Osteoblast (primary cell): ENCODE measurements around the gene IL36B. TPM values are rescaled to one million over a fixed set of nuclear protein-coding genes. Genes with fewer than 3 reads are reported as not detected.

Experiments used
- DNase-seq: peaks from one replicate; pipeline ENCODE4 v3.0.0; 2011; ENCODE audit warnings: low spot score, mixed read lengths; ENCODE audit not compliant: insufficient read length; ENCODE audit errors: missing footprints
- H2AFZ ChIP-seq: 2 replicates; pipeline ENCODE4 v1.6.0; 2011; ENCODE audit warnings: mild to moderate bottlenecking, low read length
- H3K27ac ChIP-seq: 2 replicates; pipeline ENCODE4 v1.5.1; 2011; ENCODE audit warnings: mild to moderate bottlenecking, low read depth, low read length, moderate library complexity
- H3K27me3 ChIP-seq: 2 replicates; pipeline ENCODE4 v1.6.0; 2012; ENCODE audit warnings: mild to moderate bottlenecking, control low read depth, inconsistent platforms, low read length, moderate library complexity; ENCODE audit not compliant: insufficient read depth
- H3K36me3 ChIP-seq: 2 replicates; pipeline ENCODE4 v1.5.1; 2011; ENCODE audit warnings: mild to moderate bottlenecking, low read length, control low read depth, moderate library complexity; ENCODE audit not compliant: insufficient read depth
- H3K4me1 ChIP-seq: 2 replicates; pipeline ENCODE4 v1.5.1; 2011; ENCODE audit warnings: mild to moderate bottlenecking, low read length, control low read depth, moderate library complexity; ENCODE audit not compliant: insufficient read depth
- H3K4me2 ChIP-seq: 2 replicates; pipeline ENCODE4 v1.6.0; 2011; ENCODE audit warnings: mild to moderate bottlenecking, low read length; ENCODE audit not compliant: insufficient read depth
- H3K4me3 ChIP-seq: fragments of 200-600 bp; sonication (generic); 3 replicates; pipeline ENCODE4 v1.5.1; 2012; ENCODE audit warnings: mild to moderate bottlenecking, low read length, inconsistent platforms; ENCODE audit not compliant: insufficient read depth
- H3K79me2 ChIP-seq: 2 replicates; pipeline ENCODE4 v1.6.0; 2012; ENCODE audit warnings: mild to moderate bottlenecking, low read length, control low read depth, inconsistent platforms; ENCODE audit not compliant: insufficient read depth
- H3K9me3 ChIP-seq: 2 replicates; pipeline ENCODE4 v1.5.1; 2011; ENCODE audit warnings: low read depth, low read length, control low read depth
- H4K20me1 ChIP-seq: 2 replicates; pipeline ENCODE4 v1.6.0; 2012; ENCODE audit warnings: mild to moderate bottlenecking, low read length, control low read depth; ENCODE audit not compliant: insufficient read depth
- total RNA-seq: library from RNA; depleted of rRNA; stranded (reverse); fragments of >200 nt; gene quantifications from 2 replicates; pipeline ENCODE4 v1.2.3, GENCODE V29; 2012
- TF ChIP-seq, protein P1 (sequence below): IDR thresholded peaks from 2 replicates; pipeline ENCODE4 v1.5.1; 2011; ENCODE audit warnings: mild to moderate bottlenecking, low read depth, low read length, moderate library complexity; ENCODE audit errors: extremely low read depth

IL36B gene
- total RNA-seq, 1 donor, result not detected

DNA sequence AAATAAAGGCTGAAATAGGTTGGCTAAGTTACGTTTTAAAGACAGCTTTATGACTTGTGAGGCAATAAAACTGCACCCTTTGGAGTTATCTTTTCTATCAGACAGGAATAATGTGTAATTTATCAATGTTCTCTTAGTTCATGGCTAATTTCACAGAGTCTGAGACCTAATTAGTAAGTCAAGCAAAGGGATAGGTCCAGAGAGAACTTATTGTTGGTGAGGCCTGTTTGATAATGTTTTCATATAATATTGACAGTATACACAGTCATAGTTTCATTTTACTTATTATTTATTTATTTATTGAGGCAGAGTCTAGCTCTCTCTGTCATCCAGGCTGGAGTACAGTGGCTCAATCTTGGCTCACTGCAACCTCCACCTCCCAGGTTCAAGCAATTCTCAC, 4.5 kb upstream of the IL36B start:
- Histone ChIP-seq H3K36me3 (no peaks in the 10 kb centered on the region), H3K4me1 (no peaks in the 10 kb centered on the region), H4K20me1 (no peaks in the 10 kb centered on the region), H3K79me2 (no peaks in the 10 kb centered on the region), H3K4me2 (no peak overlapping the region), H3K4me3 (no peak overlapping the region), H3K27ac (no peak overlapping the region), H3K27me3 (peaks cover 10% of the 10 kb centered on the region), H2AFZ (no peak overlapping the region), H3K9me3 (peaks cover 2% of the 10 kb centered on the region)
- peak; percentile 67 for DNase-seq
- TF ChIP-seq, protein P1, sequence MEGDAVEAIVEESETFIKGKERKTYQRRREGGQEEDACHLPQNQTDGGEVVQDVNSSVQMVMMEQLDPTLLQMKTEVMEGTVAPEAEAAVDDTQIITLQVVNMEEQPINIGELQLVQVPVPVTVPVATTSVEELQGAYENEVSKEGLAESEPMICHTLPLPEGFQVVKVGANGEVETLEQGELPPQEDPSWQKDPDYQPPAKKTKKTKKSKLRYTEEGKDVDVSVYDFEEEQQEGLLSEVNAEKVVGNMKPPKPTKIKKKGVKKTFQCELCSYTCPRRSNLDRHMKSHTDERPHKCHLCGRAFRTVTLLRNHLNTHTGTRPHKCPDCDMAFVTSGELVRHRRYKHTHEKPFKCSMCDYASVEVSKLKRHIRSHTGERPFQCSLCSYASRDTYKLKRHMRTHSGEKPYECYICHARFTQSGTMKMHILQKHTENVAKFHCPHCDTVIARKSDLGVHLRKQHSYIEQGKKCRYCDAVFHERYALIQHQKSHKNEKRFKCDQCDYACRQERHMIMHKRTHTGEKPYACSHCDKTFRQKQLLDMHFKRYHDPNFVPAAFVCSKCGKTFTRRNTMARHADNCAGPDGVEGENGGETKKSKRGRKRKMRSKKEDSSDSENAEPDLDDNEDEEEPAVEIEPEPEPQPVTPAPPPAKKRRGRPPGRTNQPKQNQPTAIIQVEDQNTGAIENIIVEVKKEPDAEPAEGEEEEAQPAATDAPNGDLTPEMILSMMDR, result no peak

DNA sequence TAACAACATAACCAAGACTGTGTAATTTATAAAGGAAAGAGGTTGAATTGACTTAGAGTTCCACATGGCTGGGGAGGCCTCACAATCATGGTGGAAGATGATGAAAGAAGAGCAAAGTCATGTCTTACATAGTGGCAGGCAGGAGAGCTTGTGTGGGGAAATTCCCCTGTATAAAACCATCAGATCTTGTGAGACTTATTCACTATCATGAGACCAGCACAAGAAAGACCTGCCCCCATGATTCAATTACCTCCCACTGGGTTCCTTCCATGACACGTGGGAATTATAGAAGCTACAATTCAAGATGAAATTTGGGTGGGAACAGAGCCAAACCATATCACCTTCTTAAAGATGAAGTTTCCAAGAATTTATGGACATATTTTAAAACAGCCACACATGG, 3.9 kb upstream of the IL36B start:
- Histone ChIP-seq H4K20me1 (no peaks in the 10 kb centered on the region), H3K79me2 (no peaks in the 10 kb centered on the region), H3K4me1 (no peaks in the 10 kb centered on the region), H3K4me3 (no peak overlapping the region), H3K36me3 (no peaks in the 10 kb centered on the region), H2AFZ (no peak overlapping the region), H3K4me2 (no peak overlapping the region), H3K27ac (no peak overlapping the region), H3K27me3 (peaks cover 10% of the 10 kb centered on the region), H3K9me3 (peaks cover 2% of the 10 kb centered on the region)
- no peak for DNase-seq
- TF ChIP-seq, protein P1, result no peak

DNA sequence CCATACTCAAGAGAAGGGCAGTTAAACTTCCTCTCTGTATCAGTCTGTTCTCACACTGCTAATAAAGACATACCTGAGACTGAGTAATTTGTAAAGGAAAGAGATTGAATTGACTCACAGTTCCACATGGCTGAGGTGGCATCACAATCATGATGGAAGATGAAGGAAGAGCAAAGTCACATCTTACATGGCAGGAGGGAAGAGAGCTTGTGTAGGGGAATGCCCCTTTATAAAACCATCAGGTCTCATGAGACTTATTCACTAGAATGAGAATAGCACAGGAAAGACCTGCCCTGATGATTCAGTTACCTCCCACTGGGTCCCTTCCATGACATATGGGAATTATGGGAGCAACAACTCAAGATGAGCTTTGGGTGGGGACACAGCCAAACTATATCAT, 1.4 kb upstream of the IL36B start:
- TF ChIP-seq, protein P1, result no peak
- peaks cover 2% of the 10 kb centered on the region for H3K9me3 ChIP-seq

DNA sequence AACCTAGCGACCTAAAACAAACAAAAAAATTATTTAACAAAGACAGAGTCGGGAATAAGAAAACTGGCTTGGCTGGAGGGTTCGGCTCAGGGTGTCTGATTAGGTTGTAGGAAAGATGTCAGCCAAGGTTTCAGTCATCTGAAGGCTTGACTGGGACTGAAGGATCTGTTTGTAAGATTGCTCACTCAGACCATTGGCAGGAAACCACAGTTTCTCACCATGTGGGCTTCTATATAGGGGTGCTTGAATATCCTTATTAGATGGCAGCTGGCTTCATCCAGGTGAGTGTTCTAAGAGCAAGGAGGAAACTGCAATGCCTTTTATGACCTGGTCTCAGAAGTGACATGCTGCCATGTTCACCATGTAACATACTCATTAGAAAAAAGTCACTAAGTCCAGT, 999 bp upstream of the IL36B start:
- no peak overlapping the region for H3K27ac ChIP-seq
- no peaks in the 10 kb centered on the region for H3K36me3 ChIP-seq
- H3K4me1 ChIP-seq, result no peaks in the 10 kb centered on the region
- no peak for DNase-seq
- no peak overlapping the region for H3K4me3 ChIP-seq
- H4K20me1 ChIP-seq, result no peaks in the 10 kb centered on the region
- peaks cover 2% of the 10 kb centered on the region for H3K9me3 ChIP-seq
- H3K4me2 ChIP-seq, result no peak overlapping the region
- TF ChIP-seq, protein P1, result no peak
- H3K79me2 ChIP-seq, result no peaks in the 10 kb centered on the region
- peaks cover 10% of the 10 kb centered on the region for H3K27me3 ChIP-seq
- H2AFZ ChIP-seq, result no peak overlapping the region

More for the DNA sequence above, 1.4 kb upstream of the IL36B start:
- no peak overlapping the region for H3K4me3 ChIP-seq
- H2AFZ ChIP-seq, result no peak overlapping the region
- no peaks in the 10 kb centered on the region for H3K4me1 ChIP-seq
- H3K27ac ChIP-seq, result no peak overlapping the region
- H3K4me2 ChIP-seq, result no peak overlapping the region
- DNase-seq, result no peak
- no peaks in the 10 kb centered on the region for H4K20me1 ChIP-seq
- peaks cover 7% of the 10 kb centered on the region for H3K27me3 ChIP-seq
- H3K79me2 ChIP-seq, result no peaks in the 10 kb centered on the region
- no peaks in the 10 kb centered on the region for H3K36me3 ChIP-seq
